A673 (cell line): ENCODE data around the gene BRINP2.

Experiments
- EZH2 ChIP-seq: fragments of 200-600 bp; sonication (generic); IDR thresholded peaks from 2 replicates; pipeline ENCODE4 v1.6.1; 2017; ENCODE audit warnings: borderline replicate concordance, low read depth, mild to moderate bottlenecking, mixed read lengths, antibody characterized with exemption, low read length; ENCODE audit not compliant: poor library complexity, severe bottlenecking
- TF ChIP-seq, protein P1 (sequence below): fragments of 300-800, 200-600 bp; sonication (generic); conservative IDR thresholded peaks from 2 replicates; pipeline ENCODE4 v1.5.1; 2017; ENCODE audit warnings: low read depth, mild to moderate bottlenecking, antibody characterized with exemption, low read length, moderate library complexity, mixed read lengths

DNA sequence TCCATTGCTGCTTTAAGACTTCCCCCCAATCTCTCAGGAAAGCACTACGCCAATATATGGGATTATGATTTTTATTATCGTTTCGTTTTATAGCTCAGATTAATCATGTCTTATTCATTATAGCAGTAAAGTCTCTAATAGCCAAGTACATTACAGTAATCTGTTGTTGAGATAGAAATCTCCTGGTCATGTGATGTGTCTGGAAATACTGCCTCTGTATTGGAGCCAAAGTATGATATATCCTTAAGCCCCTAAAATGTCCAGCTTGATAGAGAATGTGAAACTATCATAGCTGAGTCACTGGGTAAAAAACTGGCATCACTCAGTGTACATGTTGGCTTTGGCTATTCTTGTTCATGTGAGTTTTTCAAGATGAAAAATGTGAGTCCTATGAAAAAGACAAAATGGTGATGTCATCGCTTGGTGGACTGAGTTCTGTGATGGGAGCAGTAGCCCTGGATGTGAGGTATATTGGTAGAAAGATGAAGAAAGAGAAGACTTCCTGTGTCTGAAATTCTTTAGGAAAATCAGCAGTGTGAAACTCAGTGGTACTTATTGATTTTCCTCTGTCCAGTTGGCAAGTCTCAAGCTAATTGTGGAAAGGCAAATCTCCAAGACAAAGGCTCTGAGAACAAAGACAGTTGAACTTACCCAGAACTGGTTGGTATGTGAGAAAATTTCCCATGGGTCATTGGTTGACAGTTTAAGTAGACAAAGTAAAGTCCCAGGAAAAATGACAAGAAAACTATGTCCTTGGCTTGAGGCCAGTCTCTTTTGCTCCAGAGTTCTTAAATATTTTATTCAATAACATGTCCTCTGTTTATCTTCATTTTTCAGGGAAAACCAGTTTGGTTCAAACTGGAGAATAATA lies 76.2 kb downstream of the BRINP2 start:
- TF ChIP-seq, protein P1, sequence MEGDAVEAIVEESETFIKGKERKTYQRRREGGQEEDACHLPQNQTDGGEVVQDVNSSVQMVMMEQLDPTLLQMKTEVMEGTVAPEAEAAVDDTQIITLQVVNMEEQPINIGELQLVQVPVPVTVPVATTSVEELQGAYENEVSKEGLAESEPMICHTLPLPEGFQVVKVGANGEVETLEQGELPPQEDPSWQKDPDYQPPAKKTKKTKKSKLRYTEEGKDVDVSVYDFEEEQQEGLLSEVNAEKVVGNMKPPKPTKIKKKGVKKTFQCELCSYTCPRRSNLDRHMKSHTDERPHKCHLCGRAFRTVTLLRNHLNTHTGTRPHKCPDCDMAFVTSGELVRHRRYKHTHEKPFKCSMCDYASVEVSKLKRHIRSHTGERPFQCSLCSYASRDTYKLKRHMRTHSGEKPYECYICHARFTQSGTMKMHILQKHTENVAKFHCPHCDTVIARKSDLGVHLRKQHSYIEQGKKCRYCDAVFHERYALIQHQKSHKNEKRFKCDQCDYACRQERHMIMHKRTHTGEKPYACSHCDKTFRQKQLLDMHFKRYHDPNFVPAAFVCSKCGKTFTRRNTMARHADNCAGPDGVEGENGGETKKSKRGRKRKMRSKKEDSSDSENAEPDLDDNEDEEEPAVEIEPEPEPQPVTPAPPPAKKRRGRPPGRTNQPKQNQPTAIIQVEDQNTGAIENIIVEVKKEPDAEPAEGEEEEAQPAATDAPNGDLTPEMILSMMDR = no peak
- TF ChIP-seq EZH2 = no peak
